PC-3 (cell line): ENCODE measurements around the gene DDC. TPM values are rescaled to one million over a fixed set of nuclear protein-coding genes. Genes with fewer than 3 reads are reported as not detected.
"Not testable (repeated sequence)": the region's sequence is repeated elsewhere in the genome, so short reads cannot be mapped to it uniquely, and the experiment has no call there.

Source experiments
- ATAC-seq: fragments of 200-7000 bp; cut with Tn5 transposase; 2 replicates; pipeline ENCODE4 v1.9.1; 2020; ENCODE audit warnings: mild to moderate bottlenecking, moderate library complexity
- BruUV-seq: library from RNA; stranded (reverse); fragments of 400-500 nt; replicated peaks from 2 replicates; lab custom pipeline; 2021; lab: Mats Ljungman, UMichigan
- CTCF ChIA-PET: fragments of 300-600 bp; sonication (Branson Sonifier 250); formaldehyde crosslinking; loops from one replicate; lab custom pipeline; 2022; ENCODE audit warnings: antibody characterized with exemption; lab: Charles Lee
- POLR2A ChIA-PET: fragments of 300-600 bp; sonication (Branson Sonifier 250); formaldehyde crosslinking; loops from one replicate; lab custom pipeline; 2022; ENCODE audit warnings: antibody characterized with exemption; ENCODE audit not compliant: unreplicated experiment; lab: Charles Lee
- DNase-seq: peaks from one replicate; pipeline ENCODE4 v3.0.0-alpha.2; 2015
- H2AFZ ChIP-seq: fragments of 300-600 bp; sonication (generic); 2 replicates; pipeline ENCODE4 v1.6.0; 2016; ENCODE audit warnings: antibody characterized with exemption, low read length
- H3F3A ChIP-seq: fragments of 300-600 bp; sonication (generic); one replicate; pipeline ENCODE4 v1.6.0; 2017; ENCODE audit warnings: antibody characterized with exemption, low read length, control low read depth, mild to moderate bottlenecking; ENCODE audit not compliant: unreplicated experiment
- H3K27ac ChIP-seq: fragments of 300-600 bp; sonication (generic); 2 replicates; pipeline ENCODE4 v1.5.1; 2016; ENCODE audit warnings: mild to moderate bottlenecking, low read length
- H3K27me3 ChIP-seq: fragments of 300-600 bp; sonication (generic); 2 replicates; pipeline ENCODE4 v1.6.1; 2016; ENCODE audit warnings: low read length, mixed read lengths
- H3K36me3 ChIP-seq: fragments of 300-600 bp; sonication (generic); 2 replicates; pipeline ENCODE4 v1.6.1; 2016; ENCODE audit warnings: low read depth, mixed run types, low read length, mixed read lengths
- H3K4me1 ChIP-seq: fragments of 300-600 bp; sonication (generic); 2 replicates; pipeline ENCODE4 v1.5.1; 2016; ENCODE audit warnings: low read length; ENCODE audit not compliant: insufficient read depth
- H3K4me2 ChIP-seq: fragments of 300-600 bp; sonication (generic); 2 replicates; pipeline ENCODE4 v1.6.0; 2016; ENCODE audit warnings: low read length
- H3K4me3 ChIP-seq: fragments of 300-600 bp; sonication (generic); 2 replicates; pipeline ENCODE4 v1.5.1; 2016; ENCODE audit warnings: mild to moderate bottlenecking, low read length, mixed read lengths
- H3K79me2 ChIP-seq: fragments of 300-600 bp; sonication (generic); 2 replicates; pipeline ENCODE4 v1.6.1; 2017; ENCODE audit warnings: low read length, mixed read lengths
- H3K9ac ChIP-seq: fragments of 300-600 bp; sonication (generic); 2 replicates; pipeline ENCODE4 v1.6.0; 2016; ENCODE audit warnings: mild to moderate bottlenecking, low read length
- H3K9me2 ChIP-seq: fragments of 300-600 bp; sonication (generic); replicated peaks from 2 replicates; pipeline ENCODE4 v1.6.1; 2016; ENCODE audit warnings: mixed run types, low read length, mixed read lengths
- H3K9me3 ChIP-seq: fragments of 300-600 bp; sonication (generic); 2 replicates; pipeline ENCODE4 v1.6.1; 2016; ENCODE audit warnings: low read length, mixed read lengths
- H4K20me1 ChIP-seq: fragments of 300-600 bp; sonication (generic); 2 replicates; pipeline ENCODE4 v1.6.1; 2016; ENCODE audit warnings: low read length, mixed read lengths
- EZH2 ChIP-seq: fragments of 300-600 bp; sonication (generic); IDR thresholded peaks from one replicate; pipeline ENCODE4 v1.6.1; 2017; ENCODE audit warnings: antibody characterized with exemption, mild to moderate bottlenecking, low read length; ENCODE audit not compliant: unreplicated experiment
- EZH2phosphoT487 ChIP-seq: fragments of 300-600 bp; sonication (generic); IDR thresholded peaks from 2 replicates; pipeline ENCODE4 v1.6.1; 2018; ENCODE audit warnings: mild to moderate bottlenecking, antibody characterized with exemption, low read length, borderline replicate concordance
- intact Hi-C: fragments of 100-400 bp; cut with micrococcal nuclease; formaldehyde crosslinking; loops from 2 replicates; pipeline ENCODE4 v1.9.0; 2023
- total RNA-seq: library from RNA; depleted of rRNA; stranded (reverse); fragments of >200 nt; gene quantifications from 2 replicates; pipeline ENCODE4 v1.2.3, GENCODE V29; 2014
- TF ChIP-seq, protein P1 (sequence below): fragments of 300-600 bp; sonication (generic); conservative IDR thresholded peaks from 2 replicates; pipeline ENCODE4 v1.5.1; 2017; ENCODE audit warnings: antibody characterized with exemption, low read depth, mild to moderate bottlenecking, low read length

DDC gene
- total RNA-seq, 1 experiment from 2014 or later: not detected

DNA sequence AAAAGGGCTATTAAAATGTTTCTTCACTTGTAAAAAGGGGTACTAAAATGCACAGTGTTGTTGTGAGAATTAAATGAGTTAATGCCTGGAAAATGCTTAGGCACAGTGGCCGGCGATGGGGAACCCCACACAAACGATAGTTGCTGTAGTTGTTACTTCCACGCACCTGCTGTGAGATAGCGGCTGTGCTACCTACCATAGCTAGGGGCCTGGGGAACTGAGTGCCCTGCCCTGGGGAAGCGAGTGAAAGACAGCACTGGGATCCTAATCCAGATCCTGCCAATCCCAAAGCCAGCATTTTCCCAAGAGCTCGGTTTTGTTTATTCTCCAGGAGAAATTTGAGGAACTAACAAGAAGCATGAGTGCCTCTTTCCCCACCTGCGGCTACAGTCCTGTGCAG is 27.8 kb downstream of the DDC start:
- no TSS peak for BruUV-seq
- intact Hi-C loops: no loop called here
- POLR2A ChIA-PET: no interaction called here

DNA sequence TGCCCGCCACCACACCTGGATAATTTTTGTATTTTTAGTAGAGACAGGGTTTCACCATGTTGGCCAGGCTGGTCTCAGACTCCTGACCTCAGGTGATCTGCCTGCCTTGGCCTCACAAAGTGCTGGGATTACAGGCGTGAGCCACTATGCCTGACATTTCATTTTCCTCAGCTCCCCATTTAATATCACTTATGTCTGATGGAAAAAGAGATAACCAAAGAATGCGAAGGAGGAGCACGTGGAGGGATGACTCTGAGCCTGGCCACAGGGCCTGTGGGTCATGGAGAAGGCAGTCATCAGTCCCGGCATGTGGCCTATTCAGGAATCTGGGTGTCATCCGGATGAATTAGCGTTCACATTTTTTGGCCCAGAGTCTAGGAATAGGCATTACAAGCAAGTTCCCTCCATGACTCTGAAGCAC is 29.9 kb downstream of the DDC start:
- H3K9me2 ChIP-seq, H4K20me1 ChIP-seq, BruUV-seq, H3K9me3 ChIP-seq, ATAC-seq, H3K36me3 ChIP-seq, H3F3A ChIP-seq, H3K4me3 ChIP-seq, intact Hi-C loops, POLR2A ChIA-PET, H3K27me3 ChIP-seq, H3K79me2 ChIP-seq, CTCF ChIA-PET: not testable (repeated sequence)
- DNase-seq: peak; percentile 54
- Histone ChIP-seq H3K9ac (peak overlapping the region; percentile 71), H2AFZ (peak overlapping the region; percentile 31), H3K27ac (peak overlapping the region; percentile 90), H3K4me1 (peaks cover 39% of the 10 kb centered on the region), H3K4me2 (peak overlapping the region; percentile 33)

More for the DNA sequence above, 27.8 kb downstream of the DDC start:
- no peaks in the 10 kb centered on the region for H4K20me1 ChIP-seq
- no peak overlapping the region for H3K9ac ChIP-seq
- H3F3A ChIP-seq: no peaks in the 10 kb centered on the region
- no peak overlapping the region for H3K4me2 ChIP-seq
- CTCF ChIA-PET: no interaction called here
- no peaks in the 10 kb centered on the region for H3K36me3 ChIP-seq
- TF ChIP-seq, protein P1, sequence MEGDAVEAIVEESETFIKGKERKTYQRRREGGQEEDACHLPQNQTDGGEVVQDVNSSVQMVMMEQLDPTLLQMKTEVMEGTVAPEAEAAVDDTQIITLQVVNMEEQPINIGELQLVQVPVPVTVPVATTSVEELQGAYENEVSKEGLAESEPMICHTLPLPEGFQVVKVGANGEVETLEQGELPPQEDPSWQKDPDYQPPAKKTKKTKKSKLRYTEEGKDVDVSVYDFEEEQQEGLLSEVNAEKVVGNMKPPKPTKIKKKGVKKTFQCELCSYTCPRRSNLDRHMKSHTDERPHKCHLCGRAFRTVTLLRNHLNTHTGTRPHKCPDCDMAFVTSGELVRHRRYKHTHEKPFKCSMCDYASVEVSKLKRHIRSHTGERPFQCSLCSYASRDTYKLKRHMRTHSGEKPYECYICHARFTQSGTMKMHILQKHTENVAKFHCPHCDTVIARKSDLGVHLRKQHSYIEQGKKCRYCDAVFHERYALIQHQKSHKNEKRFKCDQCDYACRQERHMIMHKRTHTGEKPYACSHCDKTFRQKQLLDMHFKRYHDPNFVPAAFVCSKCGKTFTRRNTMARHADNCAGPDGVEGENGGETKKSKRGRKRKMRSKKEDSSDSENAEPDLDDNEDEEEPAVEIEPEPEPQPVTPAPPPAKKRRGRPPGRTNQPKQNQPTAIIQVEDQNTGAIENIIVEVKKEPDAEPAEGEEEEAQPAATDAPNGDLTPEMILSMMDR: no peak
- TF ChIP-seq EZH2 (no peak), EZH2phosphoT487 (no peak)
- H3K9me3 ChIP-seq: no peaks in the 10 kb centered on the region
- H2AFZ ChIP-seq: no peak overlapping the region
- no peaks in the 10 kb centered on the region for H3K9me2 ChIP-seq
- peaks cover 23% of the 10 kb centered on the region for H3K4me1 ChIP-seq
- H3K27ac ChIP-seq: no peak overlapping the region
- H3K27me3 ChIP-seq: no peaks in the 10 kb centered on the region
- ATAC-seq: no peak
- H3K4me3 ChIP-seq: no peak overlapping the region
- H3K79me2 ChIP-seq: no peaks in the 10 kb centered on the region
- no peak for DNase-seq

DNA sequence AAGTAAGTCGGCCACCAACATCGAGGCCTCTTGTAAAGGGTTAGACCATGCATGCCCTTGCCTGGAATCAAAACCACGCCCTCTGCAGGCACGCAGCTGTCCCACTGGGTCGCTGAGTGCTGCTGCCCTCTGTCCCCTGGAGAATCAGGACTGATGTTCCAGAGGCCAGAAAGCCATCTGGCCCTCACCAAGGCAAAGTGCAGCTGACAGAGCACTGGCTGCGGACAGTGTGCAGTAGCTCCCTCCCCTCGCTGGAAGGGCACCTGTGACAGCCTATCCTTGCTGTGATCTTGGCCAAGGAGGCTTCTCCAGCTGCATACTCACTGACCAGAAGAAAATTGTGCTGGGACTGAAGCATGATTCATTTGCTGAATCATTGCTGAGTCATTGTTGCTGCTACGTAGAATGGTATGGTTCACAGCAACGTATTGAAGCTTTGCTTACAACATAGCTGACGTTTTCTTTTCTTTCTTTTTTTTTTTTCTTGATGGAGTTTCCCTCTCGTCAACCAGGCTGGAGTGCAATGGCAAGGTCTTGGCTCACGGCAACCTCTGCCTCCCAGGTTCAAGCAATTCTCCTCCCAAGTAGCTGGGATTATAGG is 30.4 kb downstream of the DDC start:
- Histone ChIP-seq H3K36me3 (no peaks in the 10 kb centered on the region), H4K20me1 (no peaks in the 10 kb centered on the region), H3K27me3 (no peaks in the 10 kb centered on the region), H3K4me2 (peak overlapping the region; percentile 62), H3K9me3 (no peaks in the 10 kb centered on the region), H2AFZ (peak overlapping the region; percentile 31; the same call in 1 of the 2 replicates), H3K9me2 (no peaks in the 10 kb centered on the region), H3K9ac (peak overlapping the region; percentile 71), H3F3A (no peaks in the 10 kb centered on the region), H3K27ac (peak overlapping the region; percentile 90), H3K4me1 (peaks cover 39% of the 10 kb centered on the region), H3K79me2 (no peaks in the 10 kb centered on the region), H3K4me3 (no peak overlapping the region)
- intact Hi-C loops: no loop called here
- ChIA-PET CTCF (no interaction called here), POLR2A (no interaction called here)
- DNase-seq (peak; percentile 98), ATAC-seq (peak; percentile 86)
- no TSS peak for BruUV-seq
- TF ChIP-seq, protein P1: peak; percentile 35; the same call in 1 of the 2 replicates
- TF ChIP-seq EZH2phosphoT487 (no peak), EZH2 (no peak)
